Erythroblast (primary cell): Measurements from ENCODE around the gene MSRB3.

Source experiments
- GATA1 ChIP-seq: IDR thresholded peaks from 2 replicates; pipeline ENCODE4 v1.6.1; 2011; ENCODE audit warnings: low read depth, mild to moderate bottlenecking, control low read depth, low read length, moderate library complexity
- POLR2A ChIP-seq: IDR thresholded peaks from 2 replicates; pipeline ENCODE4 v1.6.1; 2011; ENCODE audit warnings: mild to moderate bottlenecking, low read length

GRCh38 chr12:65331456-65331855 is 53.0 kb downstream of the MSRB3 start:
- TF ChIP-seq POLR2A = no peak
- no peak for TF ChIP-seq GATA1
